ENCODE results near the gene DAB2IP. TPM values are rescaled to one million over a fixed set of nuclear protein-coding genes. Genes with fewer than 3 reads are reported as not detected.

The DAB2IP gene
- total and polyA plus RNA-seq, 4 donors = 19.4 to 75.0 (median 28.7) TPM

- ATAC-seq (ENCODE audit: insufficient read depth, low FRiP score) = peak; percentile 66
- H3K9ac ChIP-seq (ENCODE audit: insufficient read depth in 1 of 2, low read length in 2 of 2) = peak overlapping the region in 1 of 2 donors; percentile 78
These were observed 73.8 kb downstream of the DAB2IP start for GRCh38 chr9:121725008-121725775.

GRCh38 chr9:121727295-121728020, 76.0 kb downstream of the DAB2IP start:
- TF ChIP-seq CTCF (IDR thresholded peaks at IDR 0.05; ENCODE audit: control extremely low read depth, extremely low read depth) = no peak
- peaks cover 17 to 51% (median 44%) of the 10 kb centered on the region in 5 donors for H3K4me1 ChIP-seq (ENCODE audit: control insufficient read depth in 5 of 5, insufficient read depth in 5 of 5, low read length in 5 of 5)
- 74 to 84% methylated on average over 4 of the region's 4 CpGs for WGBS, 2 donors

More at GRCh38 chr9:121725008-121725775, 73.8 kb downstream of the DAB2IP start:
- TF ChIP-seq CTCF (IDR thresholded peaks at IDR 0.05; ENCODE audit: control extremely low read depth, extremely low read depth) = no peak
- Histone ChIP-seq H3K27ac (ENCODE audit: low read depth in 1 of 2, low read length in 1 of 2) (peak overlapping the region; percentile 92), H3K27me3 (ENCODE audit: control insufficient read depth in 3 of 3, insufficient read depth in 3 of 3, low read length in 2 of 3) (no peaks in the 10 kb centered on the region), H3K36me3 (ENCODE audit: control insufficient read depth in 4 of 4, insufficient read depth in 4 of 4, low read length in 4 of 4) (no peaks in the 10 kb centered on the region), H3K4me3 (no peak overlapping the region), H3K4me1 (ENCODE audit: control insufficient read depth in 5 of 5, insufficient read depth in 5 of 5, low read length in 5 of 5) (peaks cover 17 to 60% (median 45%) of the 10 kb centered on the region in 5 donors), H3K9me3 (ENCODE audit: control insufficient read depth in 4 of 4, insufficient read depth in 3 of 4, low read length in 3 of 4) (no peaks in the 10 kb centered on the region)
- DNase-seq = peak; percentile 97 to 99 (median 99)
- WGBS, 2 donors = 58 to 74% methylated on average over 21 of the region's 21 CpGs

GRCh38 chr9:121728916-121729315, 77.5 kb downstream of the DAB2IP start:
- Histone ChIP-seq H3K27me3 (ENCODE audit: control insufficient read depth in 3 of 3, insufficient read depth in 3 of 3, low read length in 2 of 3) (no peaks in the 10 kb centered on the region), H3K36me3 (ENCODE audit: control insufficient read depth in 4 of 4, insufficient read depth in 4 of 4, low read length in 4 of 4) (no peaks in the 10 kb centered on the region), H3K9me3 (ENCODE audit: control insufficient read depth in 4 of 4, insufficient read depth in 3 of 4, low read length in 3 of 4) (no peaks in the 10 kb centered on the region), H3K4me3 (no peak overlapping the region), H3K9ac (ENCODE audit: insufficient read depth in 1 of 2, low read length in 2 of 2) (no peak overlapping the region), H3K27ac (ENCODE audit: low read depth in 1 of 2, low read length in 1 of 2) (no peak overlapping the region), H3K4me1 (ENCODE audit: control insufficient read depth in 5 of 5, insufficient read depth in 5 of 5, low read length in 5 of 5) (peaks cover 17 to 45% (median 36%) of the 10 kb centered on the region in 5 donors)
- 61 to 91% methylated on average over 1 of the region's 1 CpG for WGBS, 2 donors
- ATAC-seq (ENCODE audit: insufficient read depth, low FRiP score) (no peak), DNase-seq (no peak)
- TF ChIP-seq CTCF (IDR thresholded peaks at IDR 0.05; ENCODE audit: control extremely low read depth, extremely low read depth) = no peak

More at GRCh38 chr9:121727295-121728020, 76.0 kb downstream of the DAB2IP start:
- H3K9me3 ChIP-seq (ENCODE audit: control insufficient read depth in 4 of 4, insufficient read depth in 3 of 4, low read length in 3 of 4) = no peaks in the 10 kb centered on the region
- peak in 2 of 3 donors; percentile 46 to 55 for DNase-seq
- H3K4me3 ChIP-seq = no peak overlapping the region
- H3K27ac ChIP-seq (ENCODE audit: low read depth in 1 of 2, low read length in 1 of 2) = no peak overlapping the region
- H3K9ac ChIP-seq (ENCODE audit: insufficient read depth in 1 of 2, low read length in 2 of 2) = no peak overlapping the region
- no peaks in the 10 kb centered on the region for H3K27me3 ChIP-seq (ENCODE audit: control insufficient read depth in 3 of 3, insufficient read depth in 3 of 3, low read length in 2 of 3)
- H3K36me3 ChIP-seq (ENCODE audit: control insufficient read depth in 4 of 4, insufficient read depth in 4 of 4, low read length in 4 of 4) = no peaks in the 10 kb centered on the region
- no peak for ATAC-seq (ENCODE audit: insufficient read depth, low FRiP score)
